GM13977 (cell line): ENCODE data around the gene SETD3.
A peak's percentile ranks its signal among the peaks of the same experiment; 100 is the strongest.

Experiments used
- DNase-seq: peaks from one replicate; pipeline ENCODE4 v3.0.0; 2012; ENCODE audit warnings: low spot score
- in situ Hi-C: fragments of 300-500 bp; cut with MboI; formaldehyde crosslinking; loops from one replicate; pipeline ENCODE4 v1.12.0; 2022; ENCODE audit warnings: low sequenced_read_pairs, low pct_unique_long_range_greater_than_20kb, mixed read lengths, inconsistent platforms; ENCODE audit not compliant: unreplicated experiment
- TF ChIP-seq, protein P1 (sequence below): IDR thresholded peaks from 2 replicates; pipeline ENCODE4 v1.5.1; 2012; ENCODE audit warnings: mild to moderate bottlenecking, control low read depth; ENCODE audit not compliant: insufficient read depth; ENCODE audit errors: extremely low read depth, missing control alignments

The SETD3 gene

DNA sequence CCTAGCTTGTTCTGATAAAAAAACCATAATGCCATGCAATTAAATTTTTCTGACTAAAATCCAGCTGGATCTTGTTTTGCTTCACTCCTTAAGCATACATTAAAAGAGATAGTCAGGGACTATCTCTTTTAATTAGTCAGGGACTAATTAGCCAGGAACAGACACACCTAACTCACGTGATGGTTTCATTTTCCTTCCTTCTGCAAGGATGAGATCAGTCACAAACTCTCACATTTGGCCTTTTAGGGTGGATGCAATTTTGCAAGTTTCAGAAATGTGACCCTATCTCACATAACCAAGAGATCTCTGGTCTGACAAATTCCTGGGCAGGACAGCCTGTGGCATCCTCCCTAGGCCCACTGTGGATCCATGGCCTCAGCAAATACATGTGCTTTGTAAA is 62.4 kb downstream of the SETD3 start:
- TF ChIP-seq, protein P1, sequence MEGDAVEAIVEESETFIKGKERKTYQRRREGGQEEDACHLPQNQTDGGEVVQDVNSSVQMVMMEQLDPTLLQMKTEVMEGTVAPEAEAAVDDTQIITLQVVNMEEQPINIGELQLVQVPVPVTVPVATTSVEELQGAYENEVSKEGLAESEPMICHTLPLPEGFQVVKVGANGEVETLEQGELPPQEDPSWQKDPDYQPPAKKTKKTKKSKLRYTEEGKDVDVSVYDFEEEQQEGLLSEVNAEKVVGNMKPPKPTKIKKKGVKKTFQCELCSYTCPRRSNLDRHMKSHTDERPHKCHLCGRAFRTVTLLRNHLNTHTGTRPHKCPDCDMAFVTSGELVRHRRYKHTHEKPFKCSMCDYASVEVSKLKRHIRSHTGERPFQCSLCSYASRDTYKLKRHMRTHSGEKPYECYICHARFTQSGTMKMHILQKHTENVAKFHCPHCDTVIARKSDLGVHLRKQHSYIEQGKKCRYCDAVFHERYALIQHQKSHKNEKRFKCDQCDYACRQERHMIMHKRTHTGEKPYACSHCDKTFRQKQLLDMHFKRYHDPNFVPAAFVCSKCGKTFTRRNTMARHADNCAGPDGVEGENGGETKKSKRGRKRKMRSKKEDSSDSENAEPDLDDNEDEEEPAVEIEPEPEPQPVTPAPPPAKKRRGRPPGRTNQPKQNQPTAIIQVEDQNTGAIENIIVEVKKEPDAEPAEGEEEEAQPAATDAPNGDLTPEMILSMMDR, result no peak

GRCh38 chr14:99416909-99417308 is 63.8 kb downstream of the SETD3 start:
- in situ Hi-C loops, result no loop called here
- TF ChIP-seq, protein P1, result no peak
- no peak for DNase-seq

More for the DNA sequence above, 62.4 kb downstream of the SETD3 start:
- DNase-seq, result no peak
- in situ Hi-C loops, result no loop called here

DNA sequence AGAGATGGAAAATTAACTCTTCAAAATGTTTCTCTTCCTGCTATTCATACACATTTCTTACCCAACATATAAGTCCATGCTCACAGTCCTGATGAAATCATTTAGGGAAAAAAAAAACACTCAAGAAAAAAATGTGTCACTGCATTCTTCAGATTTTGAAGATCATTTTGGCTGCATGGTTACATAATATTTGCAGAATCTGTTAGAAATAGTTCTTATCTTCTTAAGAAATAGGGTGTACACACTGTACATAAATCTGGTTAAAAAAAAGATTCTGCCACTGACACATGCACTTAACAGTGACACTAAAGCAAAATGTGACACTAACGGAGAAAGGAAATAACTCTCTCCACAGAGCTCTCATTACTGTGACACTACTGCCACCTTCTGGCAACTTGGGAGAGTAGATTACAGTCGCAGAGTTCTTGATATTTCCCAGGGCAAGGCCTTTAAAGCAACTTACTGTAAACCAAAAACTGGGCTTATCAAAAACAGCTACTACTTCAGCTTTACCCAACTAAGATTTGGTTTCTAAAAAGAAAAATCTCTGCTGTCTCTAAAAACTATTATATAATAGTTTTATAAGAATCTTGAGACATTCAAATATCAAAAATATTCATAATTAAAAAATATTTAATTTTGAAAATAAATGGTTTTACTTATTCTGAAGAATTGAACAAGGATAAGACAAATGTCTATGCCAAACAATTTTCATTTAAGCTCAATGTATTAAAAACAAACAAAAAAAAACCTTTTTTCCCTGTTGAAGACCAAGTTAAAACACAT is 65.0 kb downstream of the SETD3 start:
- TF ChIP-seq, protein P1, result peak; percentile 74
- peak; percentile 83 for DNase-seq
- in situ Hi-C loops, result no loop called here

DNA sequence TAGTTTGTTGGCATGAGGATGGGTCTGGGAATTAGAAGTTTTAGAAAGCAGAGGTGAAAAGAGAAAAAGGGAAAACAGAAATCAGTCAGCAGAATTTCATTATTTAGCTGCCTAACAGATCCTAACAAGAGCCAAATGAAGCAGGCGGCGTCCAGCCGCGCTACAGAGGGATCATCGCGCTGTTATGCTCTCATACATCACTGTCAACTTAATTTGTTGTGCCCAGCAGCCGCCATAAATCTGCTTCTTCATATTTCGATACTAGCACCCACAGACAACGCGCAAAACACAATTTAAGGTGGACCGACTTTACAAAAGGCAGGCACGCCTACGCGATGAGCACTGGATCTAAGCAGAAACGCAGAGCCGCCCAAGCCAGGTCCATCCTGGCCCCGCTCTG is 66.7 kb downstream of the SETD3 start:
- no peak for DNase-seq
- in situ Hi-C loops, result no loop called here
- TF ChIP-seq, protein P1, result no peak

DNA sequence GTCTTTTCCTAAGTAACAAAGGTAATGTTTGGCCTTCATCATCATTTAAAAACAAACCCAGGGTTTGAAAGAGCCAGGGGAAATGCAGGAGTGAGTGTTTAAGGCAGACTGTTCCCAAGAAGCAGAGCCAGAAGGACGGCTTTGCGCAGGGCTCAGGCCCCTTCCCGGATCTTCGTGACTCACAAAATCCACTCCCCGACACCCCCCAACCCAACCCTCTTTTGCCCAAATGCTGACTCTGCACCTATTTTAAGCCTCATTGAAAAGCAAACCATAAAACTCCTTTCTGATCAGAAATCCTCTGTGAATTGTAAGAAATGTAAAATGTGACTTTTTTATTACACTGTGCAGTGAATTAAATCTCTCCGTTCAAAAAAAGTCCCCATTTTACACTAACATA is 67.5 kb downstream of the SETD3 start:
- DNase-seq, result no peak
- in situ Hi-C loops, result no loop called here
- TF ChIP-seq, protein P1, result no peak

GRCh38 chr14:99412117-99413061 is 68.3 kb downstream of the SETD3 start:
- in situ Hi-C loops, result no loop called here
- TF ChIP-seq, protein P1, result no peak
- DNase-seq, result no peak
